Measurements from ENCODE around the gene GM2A. TPM values are rescaled to one million over a fixed set of nuclear protein-coding genes. Genes with fewer than 3 reads are reported as not detected.
"Not testable (repeated sequence)": the region's sequence is repeated elsewhere in the genome, so short reads cannot be mapped to it uniquely, and the experiment has no call there.

The GM2A gene
- total RNA-seq, 3 donors from 2014 or later (not counting 1 experiment from before 2014, with no cell fraction given) = 9.6 to 15.9 (median 15.6) TPM

DNA sequence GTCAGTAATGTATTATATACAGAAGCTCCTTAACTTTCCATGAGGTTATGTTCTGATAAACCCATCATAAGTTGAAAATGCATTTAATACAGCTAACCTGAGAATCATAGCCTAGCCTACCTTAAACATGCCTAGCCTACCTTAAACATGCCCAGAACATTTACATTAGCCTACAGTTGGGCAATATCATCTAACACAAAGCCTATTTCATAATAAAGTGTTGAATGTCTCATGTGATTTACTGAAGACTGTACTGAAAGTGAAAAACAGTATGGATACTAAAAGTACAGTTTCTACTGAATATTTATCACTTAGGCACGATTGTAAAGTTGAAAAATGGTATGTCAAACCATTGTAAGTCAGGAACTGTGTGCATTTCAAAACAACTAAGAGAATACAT is 1.6 kb downstream of the GM2A start:
- TF ChIP-seq, protein P1, sequence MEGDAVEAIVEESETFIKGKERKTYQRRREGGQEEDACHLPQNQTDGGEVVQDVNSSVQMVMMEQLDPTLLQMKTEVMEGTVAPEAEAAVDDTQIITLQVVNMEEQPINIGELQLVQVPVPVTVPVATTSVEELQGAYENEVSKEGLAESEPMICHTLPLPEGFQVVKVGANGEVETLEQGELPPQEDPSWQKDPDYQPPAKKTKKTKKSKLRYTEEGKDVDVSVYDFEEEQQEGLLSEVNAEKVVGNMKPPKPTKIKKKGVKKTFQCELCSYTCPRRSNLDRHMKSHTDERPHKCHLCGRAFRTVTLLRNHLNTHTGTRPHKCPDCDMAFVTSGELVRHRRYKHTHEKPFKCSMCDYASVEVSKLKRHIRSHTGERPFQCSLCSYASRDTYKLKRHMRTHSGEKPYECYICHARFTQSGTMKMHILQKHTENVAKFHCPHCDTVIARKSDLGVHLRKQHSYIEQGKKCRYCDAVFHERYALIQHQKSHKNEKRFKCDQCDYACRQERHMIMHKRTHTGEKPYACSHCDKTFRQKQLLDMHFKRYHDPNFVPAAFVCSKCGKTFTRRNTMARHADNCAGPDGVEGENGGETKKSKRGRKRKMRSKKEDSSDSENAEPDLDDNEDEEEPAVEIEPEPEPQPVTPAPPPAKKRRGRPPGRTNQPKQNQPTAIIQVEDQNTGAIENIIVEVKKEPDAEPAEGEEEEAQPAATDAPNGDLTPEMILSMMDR (IDR thresholded peaks at IDR 0.05) = no peak
- Mint-ChIP-seq H3K27me3 (ENCODE audit: low read depth in 2 of 2) (peaks cover 0 to 5% of the 10 kb centered on the region in 2 donors), H3K4me1 (peaks cover 34 to 40% of the 10 kb centered on the region in 2 donors), H3K9me3 (no peaks in the 10 kb centered on the region), H3K27ac (no peak overlapping the region), H3K36me3 (no peaks in the 10 kb centered on the region), H3K4me3 (peak overlapping the region; percentile 92)
- ATAC-seq (no peak), DNase-seq (no peak)
- 80% methylated on average over 1 of the region's 1 CpG for WGBS (ENCODE audit: insufficient coverage)
- intact Hi-C loops (cut with micrococcal nuclease) = loop anchor here (5.0 to 10.0 kb wide), 2 partner anchors 42 to 520 kb away; partner anchors contain the start of gene G3BP1
- Histone ChIP-seq H3K36me3 (ENCODE audit: control insufficient read depth, insufficient read depth, low read length) (no peaks in the 10 kb centered on the region), H3K9me3 (ENCODE audit: control insufficient read depth, insufficient read depth, low read length) (no peaks in the 10 kb centered on the region), H3K4me3 (ENCODE audit: low read length) (no peak overlapping the region), H3K4me1 (ENCODE audit: control insufficient read depth, insufficient read depth, low read length) (peaks cover 40% of the 10 kb centered on the region), H3K27ac (ENCODE audit: low read length) (no peak overlapping the region), H3K27me3 (ENCODE audit: control insufficient read depth, insufficient read depth, low read length) (no peaks in the 10 kb centered on the region)

DNA sequence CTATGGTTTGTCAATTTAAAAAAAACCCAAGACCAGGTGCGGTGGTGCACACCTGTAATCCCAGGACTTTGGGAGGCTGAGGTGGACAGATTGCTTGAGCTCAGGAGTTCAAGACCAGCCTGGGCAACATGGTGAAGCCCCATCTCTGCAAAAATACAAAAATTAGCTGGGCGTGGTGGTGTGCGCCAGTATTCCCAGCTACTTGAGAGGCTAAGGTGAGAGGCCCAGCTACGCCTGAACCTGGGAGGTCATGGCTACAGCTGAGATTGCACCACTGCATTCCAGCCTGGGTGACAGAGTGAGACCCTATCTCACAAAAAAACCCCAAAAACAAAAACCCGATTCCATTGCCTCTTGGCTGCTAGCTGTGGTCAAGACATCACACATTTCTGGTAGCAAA is 2.0 kb downstream of the GM2A start:
- not testable (repeated sequence) for H3K36me3 Mint-ChIP-seq; H3K27me3 ChIP-seq (ENCODE audit: control insufficient read depth, insufficient read depth, low read length); ATAC-seq; H3K27ac Mint-ChIP-seq; H3K27me3 Mint-ChIP-seq (ENCODE audit: low read depth in 2 of 2); H3K4me3 Mint-ChIP-seq; H3K36me3 ChIP-seq (ENCODE audit: control insufficient read depth, insufficient read depth, low read length); H3K9me3 Mint-ChIP-seq; H3K4me3 ChIP-seq (ENCODE audit: low read length); H3K9me3 ChIP-seq (ENCODE audit: control insufficient read depth, insufficient read depth, low read length); DNase-seq
- Histone ChIP-seq H3K27ac (ENCODE audit: low read length) (peak overlapping the region; percentile 54), H3K4me1 (ENCODE audit: control insufficient read depth, insufficient read depth, low read length) (peaks cover 40% of the 10 kb centered on the region)
- peaks cover 34 to 40% of the 10 kb centered on the region in 2 donors for H3K4me1 Mint-ChIP-seq
- WGBS (ENCODE audit: insufficient coverage) = 93% methylated on average over 5 of the region's 5 CpGs
- intact Hi-C loops (cut with micrococcal nuclease) = loop anchor here (5.0 to 10.0 kb wide), 2 partner anchors 43 to 520 kb away; partner anchors contain the start of gene G3BP1

DNA sequence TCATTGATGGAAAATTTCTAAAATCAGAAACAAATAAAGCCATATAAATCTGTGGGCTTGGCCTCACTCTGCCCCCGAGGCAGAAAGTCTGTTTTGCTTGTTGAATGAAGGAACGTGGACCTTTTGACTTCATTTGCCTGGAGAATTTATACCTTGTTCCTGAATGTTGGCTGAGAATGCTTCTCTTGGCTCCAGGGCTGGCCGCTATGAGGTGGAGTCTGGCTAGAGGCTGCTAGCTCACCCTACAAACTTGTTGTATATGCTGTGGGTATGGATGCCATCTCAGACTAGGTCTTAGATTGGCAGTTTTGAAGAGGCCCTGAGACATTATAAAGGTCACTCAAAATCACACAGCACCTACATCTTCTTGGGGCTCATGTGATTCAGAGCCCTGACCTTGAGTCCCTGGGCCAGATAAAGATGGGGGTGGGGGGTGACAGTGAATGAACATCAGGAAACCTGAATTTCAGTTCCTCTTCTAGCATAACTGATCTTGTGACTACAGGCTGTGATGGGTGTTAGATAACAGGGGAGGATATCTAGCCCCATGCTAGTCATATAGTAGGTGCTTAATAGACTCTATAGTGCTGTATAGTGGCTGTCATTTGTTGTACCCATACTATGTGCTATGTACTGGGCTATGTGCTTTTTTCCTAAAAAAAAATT is 2.8 kb downstream of the GM2A start:
- Mint-ChIP-seq H3K4me3 (no peak overlapping the region), H3K4me1 (peaks cover 28 to 40% of the 10 kb centered on the region in 2 donors), H3K36me3 (no peaks in the 10 kb centered on the region), H3K9me3 (no peaks in the 10 kb centered on the region), H3K27ac (no peak overlapping the region), H3K27me3 (ENCODE audit: low read depth in 2 of 2) (no peaks in the 10 kb centered on the region)
- peak overlapping the region; percentile 54 for H3K27ac ChIP-seq (ENCODE audit: low read length)
- no peak for DNase-seq
- intact Hi-C loops (cut with micrococcal nuclease) = loop anchor here (10.0 kb wide), 1 partner anchor 519 kb away; the partner anchor contains the start of gene G3BP1
- H3K4me3 ChIP-seq (ENCODE audit: low read length) = no peak overlapping the region
- H3K9me3 ChIP-seq (ENCODE audit: control insufficient read depth, insufficient read depth, low read length) = no peaks in the 10 kb centered on the region
- TF ChIP-seq, protein P1 (IDR thresholded peaks at IDR 0.05) = no peak
- H3K27me3 ChIP-seq (ENCODE audit: control insufficient read depth, insufficient read depth, low read length) = no peaks in the 10 kb centered on the region
- WGBS (ENCODE audit: insufficient coverage) = 74% methylated on average over 3 of the region's 3 CpGs
- peaks cover 3% of the 10 kb centered on the region for H3K36me3 ChIP-seq (ENCODE audit: control insufficient read depth, insufficient read depth, low read length)
- ATAC-seq = no peak
- peaks cover 40% of the 10 kb centered on the region for H3K4me1 ChIP-seq (ENCODE audit: control insufficient read depth, insufficient read depth, low read length)

DNA sequence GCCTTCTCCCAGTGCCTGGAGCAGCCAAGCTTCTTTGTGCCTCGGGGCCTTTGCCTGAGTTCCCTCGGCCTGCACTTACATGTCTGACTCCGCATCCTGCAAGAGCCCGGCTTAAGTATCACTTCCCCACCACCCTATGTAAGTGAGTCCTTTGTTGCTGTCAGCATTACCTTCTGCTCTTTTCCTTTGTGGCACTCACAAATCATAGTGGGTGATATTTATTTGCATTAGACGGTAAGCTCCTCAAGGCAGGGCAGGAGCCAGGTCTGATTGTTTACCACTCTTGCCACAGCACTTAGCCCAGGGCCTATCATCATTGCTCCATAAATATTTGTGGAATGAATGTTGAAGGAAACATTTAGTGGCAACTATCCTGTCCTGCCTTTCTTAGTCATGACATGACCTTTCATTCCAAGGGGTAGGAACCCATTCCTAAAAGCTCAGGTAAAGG is 4.8 kb downstream of the GM2A start:
- Mint-ChIP-seq H3K27me3 (ENCODE audit: low read depth in 2 of 2) (no peaks in the 10 kb centered on the region), H3K27ac (no peak overlapping the region), H3K4me1 (peaks cover 21 to 33% of the 10 kb centered on the region in 2 donors), H3K36me3 (no peaks in the 10 kb centered on the region), H3K4me3 (no peak overlapping the region), H3K9me3 (no peaks in the 10 kb centered on the region)
- Histone ChIP-seq H3K36me3 (ENCODE audit: control insufficient read depth, insufficient read depth, low read length) (peaks cover 7% of the 10 kb centered on the region), H3K4me3 (ENCODE audit: low read length) (no peak overlapping the region), H3K9me3 (ENCODE audit: control insufficient read depth, insufficient read depth, low read length) (no peaks in the 10 kb centered on the region), H3K4me1 (ENCODE audit: control insufficient read depth, insufficient read depth, low read length) (peaks cover 40% of the 10 kb centered on the region), H3K27me3 (ENCODE audit: control insufficient read depth, insufficient read depth, low read length) (no peaks in the 10 kb centered on the region), H3K27ac (ENCODE audit: low read length) (peak overlapping the region; percentile 54)
- no peak for DNase-seq
- WGBS (ENCODE audit: insufficient coverage) = 67% methylated on average over 4 of the region's 5 CpGs
- TF ChIP-seq, protein P1 (IDR thresholded peaks at IDR 0.05) = no peak
- no peak for ATAC-seq
- intact Hi-C loops (cut with micrococcal nuclease) = loop anchor here (10.0 kb wide), 1 partner anchor 517 kb away; the partner anchor contains the start of gene G3BP1
